Neural crest cell (in vitro differentiated cells): ENCODE data around the gene EIF2S1. TPM values are rescaled to one million over a fixed set of nuclear protein-coding genes. Genes with fewer than 3 reads are reported as not detected.
"Not testable (repeated sequence)": the region's sequence is repeated elsewhere in the genome, so short reads cannot be mapped to it uniquely, and the experiment has no call there.

Experiments used
- DNase-seq: peaks from one replicate; pipeline ENCODE4 v3.0.0; 2021; ENCODE audit warnings: low read depth, mixed read lengths, low spot score
- H3K27ac Mint-ChIP-seq: one replicate; pipeline ENCODE4 v1.8.0; 2021; ENCODE audit warnings: mild to moderate bottlenecking, mixed read lengths; ENCODE audit not compliant: unreplicated experiment
- H3K27me3 Mint-ChIP-seq: 2 replicates; pipeline ENCODE4 v1.8.0; 2021; ENCODE audit warnings: low read depth, mild to moderate bottlenecking, mixed read lengths
- H3K36me3 Mint-ChIP-seq: 2 replicates; pipeline ENCODE4 v1.8.0; 2021; ENCODE audit warnings: low read depth, mild to moderate bottlenecking, mixed read lengths
- H3K4me1 Mint-ChIP-seq: 2 replicates; pipeline ENCODE4 v1.8.0; 2021; ENCODE audit warnings: mixed read lengths
- H3K4me3 Mint-ChIP-seq: one replicate; pipeline ENCODE4 v1.8.0; 2021; ENCODE audit warnings: mild to moderate bottlenecking, mixed read lengths
- H3K9me3 Mint-ChIP-seq: 2 replicates; pipeline ENCODE4 v1.8.0; 2021; ENCODE audit warnings: mixed read lengths
- CTCF ChIP-seq: fragments of 200-600 bp; sonication (generic); conservative IDR thresholded peaks from 2 replicates; pipeline ENCODE4 v1.5.0; 2021; ENCODE audit warnings: antibody characterized with exemption, mild to moderate bottlenecking
- long read RNA-seq: library from polyadenylated mRNA; unstranded; transcript quantifications from one replicate; pipeline ENCODE4 v2.0.0, GENCODE V29; 2020
- total RNA-seq: library from RNA; stranded (reverse); gene quantifications from 2 replicates; pipeline ENCODE4 v1.2.1, GENCODE V29; 2021

EIF2S1 gene
- total RNA-seq = 108 and 115 TPM in 2 replicates
- long read RNA-seq, full-length matches to known transcripts = 468 of 485 reads
- long read RNA-seq, partial matches to known transcripts = 7 of 485 reads
- long read RNA-seq, other reads (novel, unspliced or antisense) = 10 of 485 reads

- TF ChIP-seq CTCF = peak; percentile 100
Observed at GRCh38 chr14:67359775-67360469, at the start of gene EIF2S1, which contains the start of gene ATP6V1D. TSS of gene EIF2S1 (plus strand) at chr14:67360328. CDS start at chr14:67364768, 4,440 bp downstream. TSS of gene ATP6V1D (minus strand) at chr14:67359804. CDS start at chr14:67359698, 106 bp downstream.

GRCh38 chr14:67311868-67312267 lies 48.3 kb upstream of the EIF2S1 start:
- no peaks in the 10 kb centered on the region for H3K27me3 Mint-ChIP-seq
- no peaks in the 10 kb centered on the region for H3K4me1 Mint-ChIP-seq
- no peak overlapping the region for H3K27ac Mint-ChIP-seq
- TF ChIP-seq CTCF = no peak
- no peak for DNase-seq
- no peak overlapping the region for H3K4me3 Mint-ChIP-seq
- no peaks in the 10 kb centered on the region for H3K9me3 Mint-ChIP-seq
- H3K36me3 Mint-ChIP-seq = no peaks in the 10 kb centered on the region

More at GRCh38 chr14:67359775-67360469, at the start of gene EIF2S1, which contains the start of gene ATP6V1D:
- Mint-ChIP-seq H3K36me3 (no peaks in the 10 kb centered on the region), H3K4me3 (peak within 1 kb of the TSS; percentile 99), H3K9me3 (no peaks in the 10 kb centered on the region), H3K27me3 (no peaks in the 10 kb centered on the region), H3K27ac (peak within 1 kb of the TSS; percentile 97), H3K4me1 (peaks cover 42% of the 10 kb centered on the region)
- DNase-seq = peak; percentile 96

GRCh38 chr14:67313153-67313552 lies 47.0 kb upstream of the EIF2S1 start:
- H3K4me1 Mint-ChIP-seq = no peaks in the 10 kb centered on the region
- H3K4me3 Mint-ChIP-seq = no peak overlapping the region
- no peak overlapping the region for H3K27ac Mint-ChIP-seq
- H3K9me3 Mint-ChIP-seq = no peaks in the 10 kb centered on the region
- H3K36me3 Mint-ChIP-seq = no peaks in the 10 kb centered on the region
- DNase-seq = no peak
- no peak for TF ChIP-seq CTCF
- H3K27me3 Mint-ChIP-seq = no peaks in the 10 kb centered on the region

- Mint-ChIP-seq H3K9me3 (no peaks in the 10 kb centered on the region), H3K27ac (no peak overlapping the region), H3K4me1 (no peaks in the 10 kb centered on the region), H3K4me3 (no peak overlapping the region), H3K27me3 (no peaks in the 10 kb centered on the region), H3K36me3 (peaks cover 2% of the 10 kb centered on the region)
- no peak for TF ChIP-seq CTCF
- no peak for DNase-seq
Observed at GRCh38 chr14:67317822-67318221, 42.3 kb upstream of the EIF2S1 start.

GRCh38 chr14:67319142-67319541 lies 41.0 kb upstream of the EIF2S1 start:
- TF ChIP-seq CTCF = no peak
- H3K9me3 Mint-ChIP-seq = no peaks in the 10 kb centered on the region
- no peak overlapping the region for H3K27ac Mint-ChIP-seq
- H3K4me3 Mint-ChIP-seq = no peak overlapping the region
- no peaks in the 10 kb centered on the region for H3K27me3 Mint-ChIP-seq
- H3K4me1 Mint-ChIP-seq = no peaks in the 10 kb centered on the region
- peaks cover 2% of the 10 kb centered on the region for H3K36me3 Mint-ChIP-seq
- no peak for DNase-seq

- not testable (repeated sequence) for H3K4me3 Mint-ChIP-seq, DNase-seq, H3K9me3 Mint-ChIP-seq, H3K27me3 Mint-ChIP-seq, H3K4me1 Mint-ChIP-seq, H3K27ac Mint-ChIP-seq
- peaks cover 31% of the 10 kb centered on the region for H3K36me3 Mint-ChIP-seq
Observed at GRCh38 chr14:67329666-67330065, 30.5 kb upstream of the EIF2S1 start.
